GM21825 (cell line): ENCODE results near the gene GASK1A.
"Not testable (repeated sequence)": the region's sequence is repeated elsewhere in the genome, so short reads cannot be mapped to it uniquely, and the experiment has no call there.

Experiments
- ATAC-seq: cut with Tn5 transposase; IDR thresholded peaks from one replicate; pipeline ENCODE4 v1.9.1; 2021; ENCODE audit warnings: mild to moderate bottlenecking, moderate library complexity; ENCODE audit not compliant: unreplicated experiment

The GASK1A gene

GRCh38 chr3:42979044-42979972 is at the start of gene GASK1A:
GASK1A (plus strand) TSS chr3:42979311; CDS start chr3:42979643, 332 bp downstream.
- ATAC-seq: no peak

DNA sequence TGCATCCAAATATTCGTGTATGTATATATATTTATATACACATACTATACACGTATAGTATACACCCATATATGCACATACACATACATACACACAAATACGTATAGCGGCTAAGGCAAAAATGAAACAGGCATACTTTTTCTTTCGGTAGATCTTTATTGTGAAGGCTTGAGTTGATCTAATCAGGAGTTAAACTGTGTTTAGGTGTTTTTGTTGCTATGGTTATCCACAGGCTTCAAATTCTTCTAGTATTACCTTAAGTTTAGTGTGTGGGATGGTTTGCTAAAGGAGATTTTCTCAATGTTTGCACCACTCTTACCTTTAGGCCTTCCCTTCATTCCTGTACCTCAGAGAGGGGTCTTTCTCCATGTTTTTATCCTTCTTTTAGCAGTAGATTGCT is 45.0 kb upstream of the GASK1A start:
- ATAC-seq: no peak

DNA sequence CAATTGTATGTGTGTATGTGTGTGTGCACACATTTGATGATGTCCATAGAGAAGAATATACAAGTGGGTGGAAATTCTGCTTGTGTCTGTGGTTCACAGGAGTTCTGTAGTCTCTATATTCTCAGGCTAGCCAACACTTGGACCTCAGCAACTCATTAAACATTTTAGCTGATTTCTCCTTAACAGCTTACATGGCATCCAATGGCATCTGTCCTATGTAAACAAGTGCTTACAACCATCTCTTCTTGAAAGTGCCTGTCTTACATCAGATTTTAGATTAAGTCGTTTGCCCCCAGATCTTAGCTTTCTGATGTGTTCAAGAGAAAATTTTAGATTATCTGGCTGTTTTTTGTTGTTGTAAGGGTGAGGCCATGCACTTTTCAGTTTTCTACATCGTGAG is 44.2 kb upstream of the GASK1A start:
- ATAC-seq: no peak

DNA sequence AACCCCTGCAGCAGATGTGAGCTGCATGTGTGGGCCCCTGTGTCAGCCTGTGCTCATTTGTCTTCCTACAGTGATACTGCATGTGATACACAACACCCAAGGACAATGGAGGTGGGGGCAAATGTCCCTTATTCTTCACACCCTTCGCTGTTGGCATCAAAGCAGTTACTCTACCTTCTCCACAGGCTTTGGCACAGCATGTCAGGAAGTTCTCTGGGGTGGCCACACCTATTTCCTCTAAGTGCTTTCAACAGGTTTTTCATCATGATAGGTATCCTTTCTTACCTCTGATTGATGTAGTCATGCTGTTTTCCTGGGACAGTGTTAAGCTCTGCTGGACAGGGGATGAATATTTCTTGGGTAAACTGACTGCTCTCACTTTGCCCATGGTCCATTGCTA is 43.6 kb upstream of the GASK1A start:
- ATAC-seq: no peak

- no peak for ATAC-seq
These were observed 42.7 kb upstream of the GASK1A start for GRCh38 chr3:42936157-42936981.

DNA sequence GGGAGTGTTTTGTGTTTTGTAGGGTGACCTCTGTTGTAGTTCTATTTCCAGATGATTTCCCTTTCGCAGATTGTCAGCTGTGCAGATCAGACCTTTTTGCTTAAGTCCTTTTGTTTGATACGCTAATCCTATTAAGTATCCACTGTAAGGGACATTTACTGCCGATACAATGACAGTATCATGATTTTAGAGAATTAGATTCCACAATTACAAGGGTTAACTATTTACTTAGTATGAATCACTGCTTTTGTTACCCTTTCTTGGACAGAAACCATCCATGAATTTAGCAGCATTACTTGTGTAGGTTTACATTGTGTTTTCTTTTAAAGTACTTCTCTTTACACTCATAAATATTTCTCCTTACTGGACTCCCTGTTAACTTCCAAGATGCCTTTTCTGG is 41.8 kb upstream of the GASK1A start:
- no peak for ATAC-seq

- ATAC-seq: no peak
These were observed 36.4 kb upstream of the GASK1A start for GRCh38 chr3:42942693-42943092.

GRCh38 chr3:42946050-42946449 is 33.1 kb upstream of the GASK1A start:
- ATAC-seq: no peak

GRCh38 chr3:42957573-42957972 is 21.5 kb upstream of the GASK1A start:
- no peak for ATAC-seq

GRCh38 chr3:42960282-42960681 is 18.8 kb upstream of the GASK1A start:
- ATAC-seq: no peak

DNA sequence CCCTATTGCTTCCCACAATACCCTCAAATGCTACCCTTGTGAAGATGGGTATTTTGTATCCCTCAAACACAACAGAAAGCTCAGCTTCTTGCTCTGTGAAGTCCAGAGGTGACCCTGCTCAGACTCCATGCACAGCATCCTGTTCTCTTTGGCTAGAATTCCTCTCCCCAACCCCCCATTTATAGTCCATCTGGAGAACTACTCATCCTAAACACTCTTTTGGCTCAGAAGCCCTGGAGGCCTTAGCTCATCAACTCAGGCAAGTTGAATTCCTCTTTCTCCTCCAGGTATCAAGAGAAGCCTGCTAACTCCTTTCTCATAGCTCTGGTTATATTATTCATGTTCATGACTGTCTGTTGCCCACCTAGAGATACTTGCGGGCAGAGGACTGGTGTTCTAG is 18.3 kb upstream of the GASK1A start:
- ATAC-seq: no peak

- no peak for ATAC-seq
These were observed 17.5 kb upstream of the GASK1A start for GRCh38 chr3:42961633-42962032.

DNA sequence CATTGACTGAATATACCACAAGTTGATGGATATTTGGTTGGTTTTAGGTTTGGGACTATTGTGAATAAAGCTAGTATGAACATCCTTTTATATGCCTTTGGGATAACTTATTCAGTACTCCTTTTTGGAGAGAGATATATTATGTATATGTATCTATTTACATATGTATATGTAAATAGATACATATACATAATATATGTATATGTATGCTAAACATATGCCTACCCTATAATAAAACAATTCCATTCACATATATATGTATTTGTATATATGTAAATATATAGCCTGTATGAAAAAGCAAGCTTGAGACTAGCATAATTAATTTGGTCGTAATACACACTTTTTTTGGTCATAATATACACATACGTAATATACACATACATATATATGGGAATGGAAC is 15.8 kb upstream of the GASK1A start:
- ATAC-seq: no peak

DNA sequence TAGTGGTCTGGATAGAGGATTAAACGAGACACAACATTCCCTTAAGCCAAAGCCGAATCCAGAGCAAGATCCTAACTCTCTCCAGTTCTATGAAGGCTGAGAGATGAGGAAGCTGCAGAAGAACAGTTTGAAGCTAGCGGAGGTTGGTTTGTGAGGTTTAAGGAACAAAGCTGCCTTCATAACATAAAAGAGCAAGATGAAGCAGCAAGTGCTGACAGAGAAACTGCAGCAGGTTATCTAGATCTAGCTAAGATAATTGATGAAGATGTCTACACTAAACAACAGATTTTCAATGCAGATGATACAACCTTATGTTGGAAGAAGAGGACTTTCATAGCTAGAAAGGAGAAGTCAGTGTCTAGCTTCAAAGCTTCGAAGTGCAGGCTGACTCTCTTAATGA is 14.8 kb upstream of the GASK1A start:
- ATAC-seq: no peak

DNA sequence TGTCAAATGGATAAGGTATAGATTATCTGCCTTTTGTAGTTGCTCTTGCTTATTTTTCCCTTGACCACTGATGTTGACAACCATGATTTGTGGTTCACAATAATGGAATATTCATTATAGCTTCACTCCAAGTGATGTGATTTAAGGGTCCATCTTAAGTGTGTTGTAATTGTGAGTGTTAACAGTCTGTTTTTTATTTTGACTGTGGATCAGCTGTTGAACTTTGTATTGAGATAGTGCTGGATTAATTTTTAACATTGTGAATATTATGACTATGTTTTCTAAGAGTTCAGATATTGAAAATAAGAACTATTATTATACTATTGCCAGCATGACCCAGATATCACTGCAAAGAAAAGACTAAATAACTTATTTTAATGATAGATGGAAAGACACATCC is 8.6 kb upstream of the GASK1A start:
- ATAC-seq: no peak

DNA sequence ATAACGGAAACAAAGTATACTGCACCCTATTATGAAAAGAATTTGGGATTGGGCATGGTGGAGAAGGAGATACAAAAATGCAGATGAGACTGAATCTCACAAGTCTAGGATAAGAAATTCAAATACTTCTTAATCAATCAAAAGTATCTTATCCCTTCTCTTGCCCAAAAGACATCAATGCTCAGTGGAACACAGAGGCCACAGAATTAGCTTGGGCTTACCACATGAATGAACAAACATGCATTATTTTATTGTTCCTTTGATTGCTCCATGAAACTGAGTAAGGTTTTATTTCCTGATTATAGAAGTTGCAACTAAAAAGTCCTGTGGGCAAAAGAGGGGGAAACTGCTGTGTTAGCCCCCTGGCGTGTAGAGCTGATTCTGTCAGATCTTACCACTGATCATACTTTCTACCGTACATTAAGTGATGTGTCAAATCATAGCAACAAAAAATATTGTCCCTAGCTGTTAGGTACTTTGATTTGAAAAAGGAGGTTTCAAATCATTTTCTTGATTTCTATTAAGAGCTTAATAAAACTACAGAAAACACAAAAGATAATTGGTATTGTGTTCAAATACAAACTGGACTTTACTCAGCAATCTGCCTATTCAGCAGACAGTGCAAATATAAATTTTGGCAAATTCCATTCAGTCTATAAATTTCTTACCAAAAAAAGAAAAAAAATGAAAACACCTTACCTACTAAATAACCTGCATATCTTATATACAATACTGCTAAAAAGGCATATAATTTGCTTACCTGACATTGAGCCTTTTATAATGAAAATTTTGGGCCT is 7.9 kb upstream of the GASK1A start:
- ATAC-seq: no peak

DNA sequence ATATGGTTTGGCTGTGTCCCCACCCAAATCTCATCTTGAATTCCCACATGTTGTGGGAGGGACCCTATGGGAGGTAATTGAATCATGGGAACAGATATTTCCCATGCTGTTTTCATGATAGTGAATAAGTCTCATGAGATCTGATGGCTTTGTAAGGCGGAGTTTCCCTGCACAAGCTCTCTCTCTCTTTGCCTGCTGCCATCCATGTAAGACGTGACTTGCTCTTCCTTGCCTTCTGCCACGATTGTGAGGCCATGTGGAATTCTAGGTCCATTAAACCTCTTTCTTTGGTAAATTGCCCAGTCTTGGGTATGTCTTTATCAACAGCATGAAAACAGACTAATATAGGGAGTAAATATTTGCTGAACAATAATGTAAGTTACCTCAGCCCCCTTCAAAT is 4.2 kb upstream of the GASK1A start:
- ATAC-seq: not testable (repeated sequence)

DNA sequence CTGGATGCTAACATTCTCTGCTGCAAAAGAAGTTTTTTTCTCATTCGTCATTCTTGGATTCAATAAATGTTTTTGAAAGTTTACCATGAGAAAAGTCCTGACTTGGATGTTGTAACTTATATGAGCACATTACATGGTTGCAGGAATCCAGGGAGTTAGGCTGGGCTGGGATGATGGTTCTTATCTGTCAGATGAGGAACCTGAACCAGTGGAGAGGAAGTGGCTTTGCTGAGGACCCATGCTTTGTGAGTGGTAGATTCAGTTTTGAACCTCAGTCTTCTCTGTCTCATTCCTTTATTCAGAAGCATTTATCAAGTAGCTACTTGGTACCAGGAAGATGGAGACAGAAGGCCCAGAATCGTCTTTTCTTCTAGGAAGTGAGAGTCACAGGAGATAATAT is 3.7 kb upstream of the GASK1A start:
- no peak for ATAC-seq

DNA sequence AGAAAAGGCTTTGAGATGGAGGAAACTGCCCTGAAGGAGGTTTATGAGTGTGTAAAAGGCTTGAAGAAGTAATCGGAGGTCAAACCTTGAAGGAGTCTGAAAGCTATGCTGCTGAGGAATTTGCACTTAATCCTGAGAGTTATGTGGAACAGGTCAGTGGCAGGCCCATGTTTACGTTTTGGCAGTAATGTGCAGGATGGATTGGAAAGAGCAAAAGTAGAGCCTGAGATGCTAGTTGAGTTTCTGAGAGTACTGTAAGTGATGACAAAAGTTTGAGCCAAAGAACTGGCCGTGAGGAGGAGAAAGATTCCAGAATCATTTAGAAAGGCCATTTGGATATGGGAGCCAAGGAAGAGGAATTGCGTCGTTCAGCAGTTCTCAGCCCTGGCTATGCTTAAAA is 3.2 kb upstream of the GASK1A start:
- no peak for ATAC-seq

DNA sequence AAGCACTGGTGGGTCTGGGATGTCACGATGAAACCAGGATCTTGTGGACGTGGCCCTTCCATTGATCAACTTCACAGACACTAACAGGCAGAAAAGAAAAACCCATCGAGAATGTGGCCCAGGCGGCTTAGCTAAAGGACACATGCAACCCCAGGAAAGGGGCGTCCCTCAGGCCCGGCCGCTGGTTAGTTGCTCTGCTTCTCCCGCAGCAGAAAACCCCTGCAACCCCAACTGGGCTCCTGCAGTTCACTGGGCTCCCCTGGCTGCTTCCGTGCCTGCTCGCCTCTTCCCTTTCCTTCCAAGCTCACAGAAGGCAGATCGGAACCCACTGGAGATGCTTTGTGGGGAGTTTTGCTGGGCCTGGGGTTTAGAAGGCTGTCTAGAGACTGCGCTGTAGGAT is 1.1 kb downstream of the GASK1A start:
- ATAC-seq: no peak

- no peak for ATAC-seq
These were observed 1.8 kb downstream of the GASK1A start for GRCh38 chr3:42980909-42981308.
